BJ (cell line): ENCODE results near the gene CGB7. TPM values are rescaled to one million over a fixed set of nuclear protein-coding genes. Genes with fewer than 3 reads are reported as not detected.
A peak's percentile ranks its signal among the peaks of the same experiment; 100 is the strongest.

Experiments
- CTCF ChIA-PET: fragments of 350-600 bp; formaldehyde crosslinking; extraction: SDS; loops from one replicate; lab custom pipeline; 2021; ENCODE audit warnings: antibody characterized with exemption, inconsistent platforms; lab: Yijun Ruan, JAX
- POLR2A ChIA-PET: fragments of 300-600 bp; sonication (Branson Sonifier 250); formaldehyde crosslinking; extraction: SDS; loops from one replicate; lab custom pipeline; 2021; ENCODE audit warnings: antibody characterized with exemption; lab: Charles Lee
- DNase-seq: peaks from one replicate; pipeline ENCODE4 v3.0.0-alpha.2; 2011; ENCODE audit warnings: low read depth
- H3K27me3 ChIP-seq: 2 replicates; pipeline ENCODE4 v1.6.0; 2011; ENCODE audit warnings: low read length; ENCODE audit not compliant: control insufficient read depth, insufficient read depth
- H3K36me3 ChIP-seq: 2 replicates; pipeline ENCODE4 v1.5.1; 2011; ENCODE audit warnings: low read length; ENCODE audit not compliant: control insufficient read depth, insufficient read depth
- H3K4me3 ChIP-seq: 2 replicates; pipeline ENCODE4 v1.5.1; 2011; ENCODE audit warnings: low read depth, mild to moderate bottlenecking, control low read depth, low read length
- polyA plus RNA-seq: library from polyadenylated mRNA; depleted of rRNA; stranded (reverse); fragments of >200 nt; gene quantifications from 2 replicates; pipeline ENCODE4 v1.2.3, GENCODE V29; 2011
- TF ChIP-seq, protein P1 (sequence below): IDR thresholded peaks from 2 replicates; pipeline ENCODE4 v1.5.1; 2011; ENCODE audit warnings: low read depth, mild to moderate bottlenecking, control low read depth, inconsistent platforms, low read length, moderate library complexity; ENCODE audit not compliant: insufficient read depth

Gene CGB7
- polyA plus RNA-seq, 1 experiment = 0.28 TPM

DNA sequence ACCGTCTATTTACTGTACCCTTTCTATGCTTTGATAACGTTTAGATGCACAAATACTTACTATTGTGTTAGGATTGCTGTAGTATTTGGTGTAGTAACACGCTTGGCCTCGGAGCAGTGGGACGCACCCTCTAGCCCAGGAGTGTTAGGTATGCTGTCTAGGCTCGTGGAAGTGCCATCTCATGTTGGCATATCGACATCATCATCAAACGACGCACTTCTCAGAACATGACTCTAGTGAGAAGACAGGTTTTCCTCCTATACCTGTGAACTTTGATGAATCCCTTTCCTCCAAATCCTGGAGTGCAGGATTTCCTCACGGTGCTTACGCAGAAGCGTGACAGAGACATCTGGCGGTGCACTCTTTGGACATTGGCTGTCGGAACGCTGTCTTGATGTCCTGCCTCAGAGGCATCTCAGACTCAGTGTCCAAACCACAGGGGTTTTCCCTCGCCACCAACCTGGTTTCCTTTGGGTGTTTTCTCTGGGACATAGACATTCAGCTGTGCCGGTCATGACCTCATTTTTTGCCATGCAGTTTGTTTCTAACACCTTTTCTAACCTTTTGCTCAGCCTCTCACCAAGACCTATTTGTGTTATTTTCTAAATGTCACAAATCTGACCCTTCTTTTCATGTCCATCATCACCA lies 34.0 kb upstream of the CGB7 start:
- DNase-seq = no peak
- CTCF ChIA-PET = no interaction called here
- POLR2A ChIA-PET = no interaction called here
- no peaks in the 10 kb centered on the region for H3K27me3 ChIP-seq
- H3K4me3 ChIP-seq = no peak overlapping the region
- peaks cover 38% of the 10 kb centered on the region for H3K36me3 ChIP-seq
- TF ChIP-seq, protein P1, sequence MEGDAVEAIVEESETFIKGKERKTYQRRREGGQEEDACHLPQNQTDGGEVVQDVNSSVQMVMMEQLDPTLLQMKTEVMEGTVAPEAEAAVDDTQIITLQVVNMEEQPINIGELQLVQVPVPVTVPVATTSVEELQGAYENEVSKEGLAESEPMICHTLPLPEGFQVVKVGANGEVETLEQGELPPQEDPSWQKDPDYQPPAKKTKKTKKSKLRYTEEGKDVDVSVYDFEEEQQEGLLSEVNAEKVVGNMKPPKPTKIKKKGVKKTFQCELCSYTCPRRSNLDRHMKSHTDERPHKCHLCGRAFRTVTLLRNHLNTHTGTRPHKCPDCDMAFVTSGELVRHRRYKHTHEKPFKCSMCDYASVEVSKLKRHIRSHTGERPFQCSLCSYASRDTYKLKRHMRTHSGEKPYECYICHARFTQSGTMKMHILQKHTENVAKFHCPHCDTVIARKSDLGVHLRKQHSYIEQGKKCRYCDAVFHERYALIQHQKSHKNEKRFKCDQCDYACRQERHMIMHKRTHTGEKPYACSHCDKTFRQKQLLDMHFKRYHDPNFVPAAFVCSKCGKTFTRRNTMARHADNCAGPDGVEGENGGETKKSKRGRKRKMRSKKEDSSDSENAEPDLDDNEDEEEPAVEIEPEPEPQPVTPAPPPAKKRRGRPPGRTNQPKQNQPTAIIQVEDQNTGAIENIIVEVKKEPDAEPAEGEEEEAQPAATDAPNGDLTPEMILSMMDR = no peak

DNA sequence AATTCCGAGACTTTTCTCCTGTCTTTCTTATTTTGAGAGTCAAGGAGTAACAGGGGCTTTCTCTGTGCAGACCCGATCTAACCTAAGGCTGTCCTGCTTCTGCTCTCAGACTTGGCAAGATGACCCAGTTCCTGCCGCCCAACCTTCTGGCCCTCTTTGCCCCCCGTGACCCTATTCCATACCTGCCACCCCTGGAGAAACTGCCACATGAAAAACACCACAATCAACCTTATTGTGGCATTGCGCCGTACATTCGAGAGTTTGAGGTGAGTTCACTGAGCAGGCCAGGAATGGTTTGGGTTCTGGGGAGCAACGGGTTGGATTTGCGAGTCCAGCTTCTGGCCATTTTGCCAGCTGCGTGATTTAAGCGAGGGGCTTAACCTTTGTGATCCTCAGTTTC lies 28.7 kb upstream of the CGB7 start:
- peaks cover 17% of the 10 kb centered on the region for H3K36me3 ChIP-seq
- ChIA-PET POLR2A (interaction anchor here (0.7 kb wide), 1 partner anchor 239 kb away, joined by 5 read pairs; the partner anchor contains the start of gene SLC6A16), CTCF (interaction anchor here (2.6 to 3.1 kb wide), 2 partner anchors 11 to 21 kb away, joined by 11 to 15 read pairs; no protein-coding TSS in a partner anchor)
- DNase-seq = no peak
- TF ChIP-seq, protein P1 = no peak
- H3K27me3 ChIP-seq = no peaks in the 10 kb centered on the region
- H3K4me3 ChIP-seq = peak overlapping the region; percentile 85

DNA sequence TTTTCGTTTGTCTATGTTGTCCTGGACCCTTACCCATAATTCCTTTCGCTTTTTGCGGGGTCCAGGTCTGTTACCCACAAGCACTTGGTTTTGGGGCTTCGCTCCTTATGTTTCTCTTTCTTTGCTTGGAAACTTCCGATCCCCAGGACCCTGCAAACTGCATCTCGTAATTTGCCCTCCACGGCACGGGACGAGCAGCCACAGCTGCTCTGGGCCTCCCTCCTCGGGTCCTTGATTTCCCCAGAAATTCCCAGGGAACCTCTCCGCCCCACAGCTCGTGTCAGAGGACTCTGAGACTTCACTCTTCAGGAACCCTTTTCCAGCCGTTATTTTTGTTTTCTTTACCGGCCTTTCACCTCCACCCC lies 28.3 kb upstream of the CGB7 start:
- H3K4me3 ChIP-seq = peak overlapping the region; percentile 85
- H3K27me3 ChIP-seq = no peaks in the 10 kb centered on the region
- POLR2A ChIA-PET = interaction anchor here (0.7 kb wide), 1 partner anchor 239 kb away, joined by 5 read pairs; the partner anchor contains the start of gene SLC6A16
- TF ChIP-seq, protein P1 = no peak
- CTCF ChIA-PET = interaction anchor here (2.6 kb wide), 1 partner anchor 12 kb away, joined by 15 read pairs; no protein-coding TSS in a partner anchor
- DNase-seq = no peak
- peaks cover 15% of the 10 kb centered on the region for H3K36me3 ChIP-seq

DNA sequence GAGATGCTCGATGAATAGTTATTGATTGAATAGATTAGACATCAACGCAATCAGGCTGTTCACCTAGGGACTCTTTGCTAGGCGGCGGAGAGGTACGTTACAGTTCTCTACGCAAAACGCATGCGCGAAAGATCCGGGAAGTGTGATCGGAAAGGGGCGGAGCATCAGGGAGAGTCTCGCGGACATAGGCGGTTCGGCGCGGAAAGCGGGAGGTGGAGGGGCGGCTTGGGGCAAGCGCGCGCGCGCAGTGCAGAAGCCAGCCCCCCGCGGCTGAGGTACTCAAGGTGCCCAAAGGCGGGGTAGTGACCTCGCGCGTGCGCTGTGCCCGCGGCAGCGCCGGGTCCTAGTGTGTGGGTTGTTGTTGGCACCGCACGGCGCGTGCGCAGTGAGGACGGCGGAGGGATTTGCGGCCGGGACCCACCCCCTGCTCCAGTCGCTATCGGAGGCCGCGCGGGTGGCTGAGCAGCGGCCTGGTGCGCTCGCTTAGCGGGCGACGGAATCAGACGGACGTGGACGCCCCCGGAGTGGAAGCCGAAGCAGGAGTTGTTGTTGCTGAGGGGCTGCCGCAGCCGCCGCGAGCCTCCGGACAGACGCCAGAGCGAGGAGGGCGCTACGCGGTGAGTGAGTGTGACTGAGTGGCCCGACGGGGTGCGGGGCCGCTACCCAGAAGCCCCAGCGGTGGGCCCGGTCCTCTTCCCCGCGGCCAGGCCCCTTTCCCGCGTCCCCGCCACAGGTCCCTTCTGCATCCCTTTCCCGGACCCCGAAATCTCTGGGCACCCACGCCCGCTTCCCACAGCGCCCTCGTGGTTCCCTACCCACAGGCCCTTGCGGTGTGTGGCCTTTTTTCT lies 27.7 kb upstream of the CGB7 start, which contains the start of gene SNRNP70:
SNRNP70 (plus strand) TSS at position 432 of the 848 bp plus-strand sequence. CDS start 964 bp downstream, outside the sequence.
- Histone ChIP-seq H3K4me3 (peak within 1 kb of the TSS; percentile 85), H3K36me3 (peaks cover 8% of the 10 kb centered on the region), H3K27me3 (no peaks in the 10 kb centered on the region)
- TF ChIP-seq, protein P1 = no peak
- ChIA-PET POLR2A (interaction anchor here (0.7 kb wide), 1 partner anchor 240 kb away, joined by 5 read pairs; the partner anchor contains the start of gene SLC6A16), CTCF (interaction anchor here (2.6 kb wide), 1 partner anchor 13 kb away, joined by 15 read pairs; no protein-coding TSS in a partner anchor)
- DNase-seq = peak; percentile 90
